OCI-LY3 (cell line): ENCODE results near the gene TMEM147.

Experiments
- H2AFZ ChIP-seq: fragments of 200-600, 300-600 bp; shearing (Covaris generic); 2 replicates; pipeline ENCODE4 v1.6.0; 2014; ENCODE audit warnings: antibody characterized with exemption, low read depth, low read length
- H3K27ac ChIP-seq: fragments of 200-600, 300-600 bp; sonication (generic); 2 replicates; pipeline ENCODE4 v1.5.1; 2014; ENCODE audit warnings: mild to moderate bottlenecking, low read length, moderate library complexity, mixed read lengths
- H3K27me3 ChIP-seq: fragments of 200-600, 300-600 bp; sonication (generic); 2 replicates; pipeline ENCODE4 v1.6.1; 2014; ENCODE audit warnings: low read depth, low read length, mixed read lengths
- H3K36me3 ChIP-seq: fragments of 200-600, 300-600 bp; sonication (generic); replicated peaks from 2 replicates; pipeline ENCODE3; 2014; ENCODE audit warnings: low read depth, low read length, mixed read lengths
- H3K4me1 ChIP-seq: fragments of 300-600, 200-600 bp; sonication (generic); 2 replicates; pipeline ENCODE4 v1.6.1; 2014; ENCODE audit warnings: low read length, mixed read lengths
- H3K4me2 ChIP-seq: fragments of 200-600, 300-600 bp; sonication (generic); 2 replicates; pipeline ENCODE4 v1.6.1; 2014; ENCODE audit warnings: low read length, mixed read lengths
- H3K4me3 ChIP-seq: fragments of 300-600, 200-600 bp; sonication (generic); 2 replicates; pipeline ENCODE4 v1.5.1; 2014; ENCODE audit warnings: antibody characterized with exemption, mild to moderate bottlenecking, low read length, moderate library complexity
- H3K79me2 ChIP-seq: fragments of 300-600, 200-600 bp; shearing (Covaris generic); 2 replicates; pipeline ENCODE4 v1.6.1; 2014; ENCODE audit warnings: mild to moderate bottlenecking, low read length, mixed read lengths
- H3K9ac ChIP-seq: fragments of 300-600, 200-600 bp; shearing (Covaris generic); 2 replicates; pipeline ENCODE4 v1.6.0; 2014; ENCODE audit warnings: mild to moderate bottlenecking, low read length, moderate library complexity
- H3K9me3 ChIP-seq: fragments of 200-600, 300-600 bp; shearing (Covaris generic); 2 replicates; pipeline ENCODE4 v1.6.1; 2014; ENCODE audit warnings: low read length, mixed read lengths; ENCODE audit not compliant: insufficient read depth
- H4K20me1 ChIP-seq: fragments of 200-600, 300-600 bp; sonication (generic); 2 replicates; pipeline ENCODE4 v1.6.1; 2016; ENCODE audit warnings: low read length, mixed read lengths; ENCODE audit not compliant: insufficient read depth
- CTCF ChIP-seq: fragments of 200-600, 300-600 bp; sonication (generic); IDR thresholded peaks from 2 replicates; pipeline ENCODE4 v1.5.1; 2014; ENCODE audit warnings: antibody characterized with exemption, low read length, low read depth
- EZH2phosphoT487 ChIP-seq: fragments of 200-600 bp; shearing (Covaris generic); IDR thresholded peaks from 2 replicates; pipeline ENCODE4 v1.6.1; 2018; ENCODE audit warnings: antibody characterized with exemption, mixed run types, low read depth

The TMEM147 gene

GRCh38 chr19:35561436-35561835, 16.0 kb downstream of the TMEM147 start:
- H3K4me3 ChIP-seq = no peak overlapping the region
- no peak overlapping the region for H3K27ac ChIP-seq
- no peak for TF ChIP-seq CTCF
- TF ChIP-seq EZH2phosphoT487 = no peak
- peaks cover 14% of the 10 kb centered on the region for H3K4me1 ChIP-seq
- peaks cover 26% of the 10 kb centered on the region for H3K27me3 ChIP-seq
- H3K9ac ChIP-seq = no peak overlapping the region
- no peaks in the 10 kb centered on the region for H3K9me3 ChIP-seq
- H2AFZ ChIP-seq = no peak overlapping the region
- H4K20me1 ChIP-seq = no peaks in the 10 kb centered on the region
- no peaks in the 10 kb centered on the region for H3K36me3 ChIP-seq
- H3K79me2 ChIP-seq = no peaks in the 10 kb centered on the region
- no peak overlapping the region for H3K4me2 ChIP-seq

GRCh38 chr19:35562336-35562735, 16.9 kb downstream of the TMEM147 start:
- Histone ChIP-seq H3K9me3 (no peaks in the 10 kb centered on the region), H3K27me3 (peaks cover 27% of the 10 kb centered on the region), H3K4me1 (peaks cover 14% of the 10 kb centered on the region), H3K36me3 (no peaks in the 10 kb centered on the region), H3K9ac (no peak overlapping the region), H3K27ac (no peak overlapping the region), H3K4me3 (no peak overlapping the region), H2AFZ (no peak overlapping the region), H4K20me1 (no peaks in the 10 kb centered on the region), H3K4me2 (no peak overlapping the region), H3K79me2 (no peaks in the 10 kb centered on the region)
- TF ChIP-seq CTCF (no peak), EZH2phosphoT487 (no peak)

- peaks cover 30% of the 10 kb centered on the region for H3K27me3 ChIP-seq
- H2AFZ ChIP-seq = no peak overlapping the region
- no peak overlapping the region for H3K4me3 ChIP-seq
- no peaks in the 10 kb centered on the region for H4K20me1 ChIP-seq
- no peaks in the 10 kb centered on the region for H3K36me3 ChIP-seq
- peaks cover 14% of the 10 kb centered on the region for H3K4me1 ChIP-seq
- no peak overlapping the region for H3K9ac ChIP-seq
- no peak overlapping the region for H3K27ac ChIP-seq
- no peaks in the 10 kb centered on the region for H3K9me3 ChIP-seq
- TF ChIP-seq CTCF (no peak), EZH2phosphoT487 (no peak)
- no peak overlapping the region for H3K4me2 ChIP-seq
- no peaks in the 10 kb centered on the region for H3K79me2 ChIP-seq
Observed at GRCh38 chr19:35562776-35563175, 17.4 kb downstream of the TMEM147 start.

- Histone ChIP-seq H3K9me3 (no peaks in the 10 kb centered on the region), H3K4me2 (no peak within 1 kb of the TSS), H3K4me1 (peaks cover 14% of the 10 kb centered on the region), H3K9ac (no peak within 1 kb of the TSS), H2AFZ (no peak within 1 kb of the TSS), H3K36me3 (no peaks in the 10 kb centered on the region), H4K20me1 (no peaks in the 10 kb centered on the region), H3K27me3 (peaks cover 33% of the 10 kb centered on the region), H3K4me3 (no peak within 1 kb of the TSS), H3K79me2 (no peaks in the 10 kb centered on the region), H3K27ac (no peak within 1 kb of the TSS)
- TF ChIP-seq CTCF (no peak), EZH2phosphoT487 (no peak)
Observed at GRCh38 chr19:35563207-35563829, 17.9 kb downstream of the TMEM147 start, which contains the start of gene ATP4A. ATP4A (minus strand) TSS chr19:35563658; CDS start chr19:35563629, 29 bp downstream.
